Transverse colon (tissue), 4 donors: Measurements from ENCODE around the gene SOBP.

ENCODE experiments used
- CTCF ChIP-seq, 5 experiments: fragments of 200-600 bp in 3 of 5; fragments of 450-650 bp in 2 of 5; sonication (generic) in 3 of 5; IDR thresholded peaks; 1 replicate in 2 of 5; 2 replicates in 3 of 5; pipeline ENCODE4 v1.5.1; 2016 to 2017; ENCODE audit warnings: antibody characterized with exemption in 5 of 5, inconsistent platforms in 3 of 5, mild to moderate bottlenecking in 2 of 5, moderate library complexity in 1 of 5
- POLR2A ChIP-seq: fragments of 450-650 bp; IDR thresholded peaks from one replicate; pipeline ENCODE4 v1.6.1; 2016; ENCODE audit warnings: antibody characterized with exemption, mild to moderate bottlenecking, moderate library complexity
- POLR2AphosphoS5 ChIP-seq, 3 donors: sonication (generic); formaldehyde crosslinking; IDR thresholded peaks; one replicate each; pipeline ENCODE4 v1.6.1; 2016; ENCODE audit warnings: antibody characterized with exemption in 3 of 3

GRCh38 chr6:107709341-107709740, 219.4 kb downstream of the SOBP start:
- TF ChIP-seq CTCF (IDR thresholded peaks at IDR 0.05), result no peak
- TF ChIP-seq POLR2A, result no peak
- no peak for TF ChIP-seq POLR2AphosphoS5 (IDR thresholded peaks at IDR 0.05)
